ENCODE results near the gene P2RX6.

GRCh38 chr22:20979940-20980453, 35.0 kb upstream of the P2RX6 start:
- no peak for TF ChIP-seq ELK1 (IDR thresholded peaks at IDR 0.05; ENCODE audit: borderline replicate concordance, low read depth, low read length)
- TF ChIP-seq SMC3 (IDR thresholded peaks at IDR 0.05; ENCODE audit: low read depth, low read length): no peak
- no peak for TF ChIP-seq CTCF (conservative IDR thresholded peaks at IDR 0.05; ENCODE audit: low read depth, low read length)
- no peak for TF ChIP-seq RAD21 (IDR thresholded peaks at IDR 0.05; ENCODE audit: low read length)
- no peak for TF ChIP-seq RCOR1 (IDR thresholded peaks at IDR 0.05; ENCODE audit: insufficient replicate concordance, low read length)
- TF ChIP-seq CEBPB (IDR thresholded peaks at IDR 0.05; ENCODE audit: low read depth, low read length): no peak
- TF ChIP-seq RFX5 (IDR thresholded peaks at IDR 0.05; ENCODE audit: low read depth, low read length): no peak
- no peak for TF ChIP-seq POLR2A (IDR thresholded peaks at IDR 0.05; ENCODE audit: low read depth, low read length)
- TF ChIP-seq BHLHE40 (IDR thresholded peaks at IDR 0.05; ENCODE audit: low read depth, low read length): no peak
- TF ChIP-seq NFE2L2 (IDR thresholded peaks at IDR 0.05; ENCODE audit: low read depth, low read length): no peak
